Right ventricle myocardium inferior (tissue), 1 donor: ENCODE measurements around the gene ABCB1. TPM values are rescaled to one million over a fixed set of nuclear protein-coding genes. Genes with fewer than 3 reads are reported as not detected.

Source experiments
- ATAC-seq: fragments of 200-7000 bp; cut with Tn5 transposase; one replicate; pipeline ENCODE4 v1.9.1; 2020; ENCODE audit warnings: mild to moderate bottlenecking, moderate library complexity
- DNase-seq: peaks from one replicate; pipeline ENCODE4 v3.0.0; 2021; ENCODE audit errors: missing footprints
- intact Hi-C: fragments of 100-400 bp; cut with DNase I; formaldehyde crosslinking; loops from one replicate; pipeline ENCODE4 v1.11.0; 2022
- total RNA-seq: library from RNA; stranded (reverse); fragmentation: NEBNext Ultra II Directional; extraction: Animal tissue kit (Norgen Biotek cat#: 25700); gene quantifications from one replicate; pipeline ENCODE4 v1.2.1, GENCODE V29; 2021
- donor health status: DM: no; HTN: yes; CAD: no; lungs with severe emphysema.

The ABCB1 gene
- total RNA-seq, 1 donor from 2014 or later = 4.5 TPM

GRCh38 chr7:87530126-87530525 is 70.6 kb downstream of the ABCB1 start:
- DNase-seq (no peak), ATAC-seq (no peak)

DNA sequence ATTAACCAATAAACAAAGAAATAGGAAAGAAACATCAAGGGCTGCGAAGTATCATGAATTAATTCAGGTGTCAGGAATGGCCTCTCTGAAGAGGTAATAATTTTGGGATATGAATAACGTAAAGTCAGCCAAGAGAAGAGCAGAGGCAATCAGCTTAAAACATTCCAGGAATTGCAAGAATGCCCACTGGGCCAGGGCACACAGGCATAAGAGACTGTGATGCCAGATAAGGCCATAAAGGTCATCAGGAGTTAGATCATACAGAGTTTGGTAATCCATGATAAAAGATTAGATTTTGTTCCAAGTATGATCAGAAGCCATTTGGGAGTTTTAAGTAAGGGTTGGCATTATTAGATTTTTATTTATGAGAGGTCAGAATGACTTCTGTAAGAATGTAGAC is 72.0 kb downstream of the ABCB1 start:
- no peak for DNase-seq
- intact Hi-C loops = no loop called here
- no peak for ATAC-seq

More at GRCh38 chr7:87530126-87530525, 70.6 kb downstream of the ABCB1 start:
- intact Hi-C loops = no loop called here

- no peak for ATAC-seq
- intact Hi-C loops = no loop called here
These were observed 81.9 kb downstream of the ABCB1 start for GRCh38 chr7:87518735-87519134.

DNA sequence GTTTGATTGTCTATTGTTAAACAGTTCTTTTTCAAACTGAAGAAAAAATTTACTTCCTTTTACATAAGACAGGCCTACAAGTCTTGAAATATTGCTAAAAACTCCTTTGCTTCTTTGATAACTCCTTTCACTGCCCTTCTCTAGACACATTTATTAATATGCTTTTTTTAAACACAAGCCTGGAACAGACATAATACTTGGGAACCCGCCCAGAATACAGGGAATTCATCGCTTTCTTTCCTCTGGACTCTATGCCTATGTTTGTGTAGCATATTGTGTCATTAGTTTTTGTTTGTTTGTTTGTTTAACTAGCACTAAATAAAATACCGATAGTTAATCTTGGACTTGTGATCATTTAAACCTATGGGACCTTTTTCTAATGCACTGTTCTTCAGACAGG is 82.8 kb downstream of the ABCB1 start:
- ATAC-seq (no peak), DNase-seq (no peak)
- intact Hi-C loops = no loop called here

More at GRCh38 chr7:87518735-87519134, 81.9 kb downstream of the ABCB1 start:
- DNase-seq = no peak

DNA sequence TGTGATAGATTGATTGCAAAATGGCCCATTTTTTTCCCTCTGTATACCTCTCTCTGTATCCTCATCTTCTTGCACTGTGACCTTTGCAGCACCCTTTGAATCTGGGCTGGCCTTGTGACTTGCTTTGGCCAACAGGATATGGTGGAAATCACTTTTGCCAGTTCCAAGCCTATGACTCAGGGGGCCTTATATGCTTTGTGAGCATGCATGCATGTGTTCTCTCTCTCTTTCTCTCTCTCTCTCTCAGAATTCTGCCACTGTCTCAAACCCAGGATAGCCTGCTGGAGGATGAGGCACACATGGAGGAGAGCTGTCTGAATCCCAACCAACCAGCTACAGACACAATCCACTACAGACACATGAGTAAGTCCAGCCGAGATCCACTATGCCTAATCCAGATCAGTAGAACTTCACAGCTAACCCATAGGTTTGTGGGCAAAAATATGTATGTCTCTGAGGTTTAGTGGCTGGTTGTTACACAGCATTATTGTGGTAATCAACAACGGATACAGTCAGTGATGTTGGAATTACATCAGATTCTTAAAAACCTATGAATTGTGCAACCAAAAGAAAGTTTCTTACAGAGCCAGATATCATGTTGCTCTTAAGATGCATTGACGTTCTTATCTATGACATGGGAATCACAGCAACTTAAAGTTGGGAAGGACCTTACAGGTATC is 83.4 kb downstream of the ABCB1 start:
- intact Hi-C loops = no loop called here
- DNase-seq = no peak
- ATAC-seq = no peak

- ATAC-seq = no peak
- no peak for DNase-seq
- intact Hi-C loops = no loop called here
These were observed 86.8 kb downstream of the ABCB1 start for GRCh38 chr7:87513735-87514335.

DNA sequence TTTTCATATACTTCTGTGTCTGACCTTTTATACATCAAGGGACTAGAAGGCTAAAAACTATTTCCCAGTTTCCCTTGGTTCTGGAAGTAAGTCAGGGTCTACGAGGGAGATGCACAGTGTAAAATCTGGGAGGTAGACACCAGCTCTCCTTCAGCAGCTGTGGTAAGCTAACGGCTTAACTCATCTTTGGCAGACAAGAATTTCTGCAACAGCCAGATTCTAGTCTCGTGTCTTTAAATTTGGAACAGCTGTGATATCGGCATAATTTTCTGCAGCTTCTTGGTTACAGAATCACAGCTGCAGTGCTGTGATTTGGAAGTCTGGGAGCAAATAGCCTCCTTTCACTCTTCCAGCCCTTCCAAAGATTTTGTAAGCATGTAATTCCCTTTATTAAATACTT is 87.8 kb downstream of the ABCB1 start:
- intact Hi-C loops = no loop called here
- no peak for DNase-seq
- no peak for ATAC-seq

DNA sequence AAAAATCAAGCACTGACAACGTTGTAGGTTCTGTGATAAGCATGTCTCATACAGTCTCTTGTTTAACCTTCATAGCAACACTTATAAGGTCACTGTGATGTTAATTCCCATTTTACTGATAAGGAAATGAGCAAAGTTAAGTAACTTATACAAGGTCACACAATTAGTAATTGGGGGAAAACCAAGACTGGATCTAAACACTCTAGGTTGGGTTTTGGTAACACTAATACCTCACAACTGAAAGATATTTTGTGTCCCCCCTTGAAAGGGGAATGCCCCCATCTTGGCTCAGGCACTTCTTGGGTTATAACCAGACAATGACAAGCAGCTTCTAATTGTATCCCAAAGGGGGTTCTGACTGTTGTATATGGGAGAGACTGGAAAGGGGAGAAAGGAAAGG is 89.2 kb downstream of the ABCB1 start:
- DNase-seq (no peak), ATAC-seq (no peak)
- intact Hi-C loops = no loop called here

- ATAC-seq (no peak), DNase-seq (no peak)
- intact Hi-C loops = no loop called here
These were observed 90.2 kb downstream of the ABCB1 start for GRCh38 chr7:87510411-87510875.

DNA sequence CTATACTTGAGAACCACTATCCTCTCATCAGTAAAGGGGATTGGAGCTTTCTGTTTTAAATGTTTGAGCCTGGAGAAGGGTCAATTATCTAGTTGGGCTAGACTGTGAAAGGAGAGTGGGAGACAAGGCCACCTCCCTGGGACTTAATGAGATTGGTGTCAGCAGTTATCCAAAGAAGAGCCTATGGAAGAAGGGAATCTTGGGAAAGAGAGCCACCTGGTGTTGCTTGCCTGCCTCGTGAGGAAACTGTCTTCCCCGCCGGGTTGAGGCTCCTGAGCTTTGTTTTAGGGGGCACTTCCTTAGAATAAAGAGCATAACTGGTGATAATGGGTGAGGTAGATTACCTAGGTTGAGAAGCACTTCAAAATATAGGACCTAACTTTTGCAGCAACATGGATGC is 93.2 kb downstream of the ABCB1 start:
- intact Hi-C loops = loop anchor here (2.0 kb wide), 1 partner anchor 379 kb away; no protein-coding TSS in a partner anchor
- DNase-seq (no peak), ATAC-seq (no peak)

GRCh38 chr7:87506246-87507180 is 94.2 kb downstream of the ABCB1 start:
- intact Hi-C loops = loop anchor here (2.0 kb wide), 1 partner anchor 380 kb away; no protein-coding TSS in a partner anchor
- ATAC-seq = no peak

GRCh38 chr7:87505557-87506245 is 95.0 kb downstream of the ABCB1 start:
- ATAC-seq (no peak), DNase-seq (no peak)
- intact Hi-C loops = loop anchor here (2.0 kb wide), 1 partner anchor 381 kb away; no protein-coding TSS in a partner anchor

More at GRCh38 chr7:87506246-87507180, 94.2 kb downstream of the ABCB1 start:
- DNase-seq = no peak

GRCh38 chr7:87505122-87505521 is 95.6 kb downstream of the ABCB1 start:
- intact Hi-C loops = no loop called here
- DNase-seq (no peak), ATAC-seq (no peak)

GRCh38 chr7:87499494-87499893 is 101.2 kb downstream of the ABCB1 start:
- ATAC-seq (no peak), DNase-seq (no peak)
- intact Hi-C loops = no loop called here

GRCh38 chr7:87498893-87499292 is 101.8 kb downstream of the ABCB1 start:
- ATAC-seq (no peak), DNase-seq (no peak)
- intact Hi-C loops = no loop called here

DNA sequence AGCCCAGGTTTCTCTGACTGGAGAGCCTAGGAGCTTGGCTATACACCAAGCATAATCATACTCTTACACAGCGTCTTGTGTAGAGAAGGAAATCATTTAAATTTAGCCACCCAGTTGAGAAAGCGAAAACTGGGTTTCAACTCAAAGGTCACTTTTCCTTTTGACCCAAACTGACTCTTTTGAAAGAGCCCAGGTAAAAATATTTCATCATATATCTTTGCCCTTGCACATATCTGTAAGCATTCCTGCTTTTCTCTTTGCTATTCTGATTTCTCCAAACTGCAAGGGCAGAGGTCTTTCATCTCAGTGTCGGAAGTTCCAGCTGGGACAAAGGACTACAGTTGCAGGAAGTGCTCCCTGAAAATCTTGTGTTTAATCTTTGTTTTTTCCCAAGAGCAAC is 103.2 kb downstream of the ABCB1 start:
- ATAC-seq (no peak), DNase-seq (no peak)
- intact Hi-C loops = no loop called here

- no peak for ATAC-seq
- intact Hi-C loops = no loop called here
- no peak for DNase-seq
These were observed 105.3 kb downstream of the ABCB1 start for GRCh38 chr7:87495366-87495765.

DNA sequence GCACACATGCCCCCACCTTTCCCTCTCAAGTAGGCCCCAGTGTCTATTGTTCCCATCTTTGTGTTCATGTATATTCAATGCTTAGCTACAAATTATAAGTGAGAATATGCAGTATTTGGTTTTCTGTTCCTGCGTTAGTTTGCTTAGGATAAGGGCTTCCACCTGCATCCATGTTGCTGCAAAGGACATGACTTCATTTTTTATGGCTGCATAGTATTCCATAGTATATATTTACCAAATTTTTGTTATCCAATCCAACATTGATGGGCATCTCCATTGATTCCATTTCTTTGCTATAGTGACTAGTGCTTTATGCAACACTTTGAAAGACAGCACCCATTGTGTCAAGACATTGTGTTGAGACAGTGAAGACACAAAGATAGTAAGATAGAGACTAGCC is 106.2 kb downstream of the ABCB1 start:
- intact Hi-C loops = no loop called here
- DNase-seq = no peak
- ATAC-seq = no peak

DNA sequence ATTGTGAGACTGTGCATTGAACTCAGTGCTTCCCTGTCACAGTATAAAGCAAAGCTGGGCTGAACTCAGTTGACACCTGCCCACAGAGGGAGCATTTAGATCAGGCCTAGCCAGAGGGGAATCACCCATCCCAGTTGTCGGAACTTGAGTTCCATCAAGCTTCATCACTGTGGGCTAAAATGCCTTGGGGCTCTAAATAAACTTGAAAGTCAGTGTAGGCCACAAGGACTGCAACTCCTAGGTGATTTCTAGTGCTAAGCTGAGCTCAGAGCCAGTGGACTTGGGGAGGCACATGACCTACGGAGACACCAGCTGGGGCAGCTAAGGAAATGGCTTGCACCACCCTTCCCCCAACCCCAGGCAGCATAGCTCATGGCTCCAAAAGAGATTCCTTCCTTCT is 117.6 kb downstream of the ABCB1 start:
- no peak for DNase-seq
- ATAC-seq = no peak
- intact Hi-C loops = no loop called here
